Bronchial smooth muscle cell (primary cell): ENCODE data around the gene ACSL6. TPM values are rescaled to one million over a fixed set of nuclear protein-coding genes. Genes with fewer than 3 reads are reported as not detected.

Experiments
- total RNA-seq: library from RNA; depleted of rRNA; stranded (reverse); fragments of >200 nt; gene quantifications from 2 replicates; pipeline ENCODE4 v1.2.1, GENCODE V29; 2014

The ACSL6 gene, protein sequence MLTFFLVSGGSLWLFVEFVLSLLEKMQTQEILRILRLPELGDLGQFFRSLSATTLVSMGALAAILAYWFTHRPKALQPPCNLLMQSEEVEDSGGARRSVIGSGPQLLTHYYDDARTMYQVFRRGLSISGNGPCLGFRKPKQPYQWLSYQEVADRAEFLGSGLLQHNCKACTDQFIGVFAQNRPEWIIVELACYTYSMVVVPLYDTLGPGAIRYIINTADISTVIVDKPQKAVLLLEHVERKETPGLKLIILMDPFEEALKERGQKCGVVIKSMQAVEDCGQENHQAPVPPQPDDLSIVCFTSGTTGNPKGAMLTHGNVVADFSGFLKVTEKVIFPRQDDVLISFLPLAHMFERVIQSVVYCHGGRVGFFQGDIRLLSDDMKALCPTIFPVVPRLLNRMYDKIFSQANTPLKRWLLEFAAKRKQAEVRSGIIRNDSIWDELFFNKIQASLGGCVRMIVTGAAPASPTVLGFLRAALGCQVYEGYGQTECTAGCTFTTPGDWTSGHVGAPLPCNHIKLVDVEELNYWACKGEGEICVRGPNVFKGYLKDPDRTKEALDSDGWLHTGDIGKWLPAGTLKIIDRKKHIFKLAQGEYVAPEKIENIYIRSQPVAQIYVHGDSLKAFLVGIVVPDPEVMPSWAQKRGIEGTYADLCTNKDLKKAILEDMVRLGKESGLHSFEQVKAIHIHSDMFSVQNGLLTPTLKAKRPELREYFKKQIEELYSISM
- under 0.01 and 0.17 TPM in 2 replicates for total RNA-seq

DNA sequence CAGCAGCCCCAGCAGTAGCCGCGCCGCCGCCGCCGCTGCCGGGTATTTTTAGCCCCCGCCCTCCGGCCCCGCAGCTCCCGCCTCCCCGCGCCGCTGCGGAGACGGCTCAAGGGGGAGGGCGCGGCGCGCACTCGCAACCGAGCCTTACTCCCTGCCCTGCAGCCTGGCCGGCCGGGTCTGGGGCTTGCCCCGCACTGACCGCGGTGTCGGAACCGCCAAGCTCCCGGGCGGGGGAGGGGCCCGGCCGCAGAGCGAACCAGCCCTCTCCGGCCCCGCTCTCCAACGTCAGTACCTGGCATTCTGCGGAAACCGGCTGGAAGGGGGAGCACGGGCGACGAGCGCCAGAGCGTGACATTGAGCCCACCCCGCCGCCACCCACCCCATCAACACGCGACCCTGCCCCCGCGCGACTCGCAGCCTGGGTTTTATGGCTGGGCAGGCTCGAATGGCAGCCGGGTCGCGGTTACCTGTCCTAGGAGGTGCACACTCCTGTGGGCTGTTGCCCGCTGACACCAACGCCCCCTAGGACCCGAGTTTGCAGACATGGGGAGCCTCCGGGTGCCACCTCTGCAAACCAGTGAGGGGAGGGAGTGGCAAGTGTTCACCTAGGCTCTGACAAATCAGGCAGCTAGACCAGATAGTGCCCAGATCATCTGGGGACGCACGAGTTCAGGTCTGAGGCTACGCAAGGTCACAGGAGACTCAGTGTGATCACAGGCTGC is at the start of gene ACSL6:
TSS of gene ACSL6 (minus strand) at position 37 of the 722 bp plus-strand sequence. CDS start 105 bp downstream, outside the sequence.

DNA sequence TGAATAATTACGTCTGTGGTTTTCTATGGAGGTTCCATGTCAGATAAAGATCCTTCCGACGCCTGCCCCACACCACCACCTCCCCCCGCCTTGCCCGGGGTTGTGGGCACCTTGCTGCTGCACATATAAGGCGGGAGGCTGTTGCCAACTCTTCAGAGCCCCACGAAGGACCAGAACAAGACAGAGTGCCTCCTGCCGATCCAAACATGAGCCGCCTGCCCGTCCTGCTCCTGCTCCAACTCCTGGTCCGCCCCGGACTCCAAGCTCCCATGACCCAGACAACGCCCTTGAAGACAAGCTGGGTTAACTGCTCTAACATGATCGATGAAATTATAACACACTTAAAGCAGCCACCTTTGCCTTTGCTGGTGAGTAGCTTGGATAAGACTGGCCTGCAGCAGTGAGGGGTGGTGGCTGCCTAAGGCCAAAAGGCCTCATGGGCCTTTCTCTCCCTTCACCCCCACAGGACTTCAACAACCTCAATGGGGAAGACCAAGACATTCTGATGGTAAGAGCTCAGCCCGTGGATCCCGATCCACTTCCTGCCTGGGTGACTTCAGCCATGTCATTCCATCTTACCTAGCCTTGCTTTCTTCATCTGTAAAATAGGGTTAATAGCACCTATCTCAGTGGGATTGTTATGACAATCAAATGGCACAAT is 49.2 kb upstream of the ACSL6 start, which contains the start of gene IL3:
TSS of gene IL3 (plus strand) at position 155 of the 661 bp plus-strand sequence. CDS start at position 207, 52 bp downstream.

DNA sequence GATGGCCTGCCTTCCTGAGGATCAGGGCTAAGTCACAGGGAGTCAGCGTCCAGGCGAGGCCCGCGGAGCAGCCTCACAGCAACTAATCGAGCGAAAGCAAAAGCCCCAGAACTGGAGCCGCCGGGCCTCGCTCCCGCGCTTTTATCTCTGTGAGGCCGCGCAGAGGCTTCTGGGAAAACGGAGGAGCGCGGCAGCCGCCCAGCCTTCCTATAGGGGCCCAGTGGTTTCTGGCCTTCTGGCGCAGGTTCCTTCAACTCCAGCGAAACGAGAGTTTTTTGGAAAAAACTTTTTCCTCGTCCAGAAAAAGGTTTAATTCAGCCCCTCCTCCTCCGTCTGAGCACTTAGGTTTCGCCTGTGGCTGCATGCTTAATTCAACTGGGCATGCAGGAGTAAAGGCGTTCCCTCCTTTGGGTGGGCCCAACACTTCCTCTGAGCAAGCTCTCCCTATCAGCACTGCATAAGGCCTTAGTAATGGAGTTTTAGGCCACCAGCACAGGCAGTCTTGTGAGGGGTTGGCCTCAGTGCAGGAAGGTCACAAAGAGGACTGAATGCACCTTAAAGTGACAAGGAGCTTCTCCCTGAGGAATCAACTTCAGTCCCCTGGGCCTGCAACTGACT is 65.8 kb downstream of the ACSL6 start, which contains the start of gene MEIKIN:
TSS of gene MEIKIN (minus strand) at position 113 of the 618 bp plus-strand sequence. CDS start 158 bp downstream, outside the sequence.

Other genes starting within 250 kb of the ACSL6 start
- 41.7 and 62.3 TPM in 2 replicates for gene FNIP1, start 214.6 kb downstream of the ACSL6 start, total RNA-seq
- not detected in 2 replicates for gene MEIKIN, start 66.0 kb downstream of the ACSL6 start, total RNA-seq
- not detected in 2 replicates for gene IL3, start 49.0 kb upstream of the ACSL6 start, total RNA-seq
- not detected in 2 replicates for gene CSF2, start 62.1 kb upstream of the ACSL6 start, total RNA-seq
- 199 and 465 TPM in 2 replicates for gene P4HA2, start 216.2 kb upstream of the ACSL6 start, total RNA-seq
- 49.3 and 72.6 TPM in 2 replicates for gene PDLIM4, start 246.0 kb upstream of the ACSL6 start, total RNA-seq